Hematopoietic multipotent progenitor cell treated with erythropoietin and hydrocortisone succinate and interleukin-3 and kit ligand, for 17 days (in vitro differentiated cells): ENCODE results near the gene PDE4B.

Experiments
- DNase-seq: peaks from one replicate; pipeline ENCODE4 v3.0.0-alpha.2; 2015; ENCODE audit warnings: low spot score

PDE4B gene

GRCh38 chr1:66240491-66241484 lies 448.1 kb downstream of the PDE4B start:
- DNase-seq, result no peak

GRCh38 chr1:66242646-66243547 lies 450.2 kb downstream of the PDE4B start:
- peak; percentile 17 for DNase-seq

- no peak for DNase-seq
These were observed 450.9 kb downstream of the PDE4B start for GRCh38 chr1:66243548-66244130.

GRCh38 chr1:66244429-66244828 lies 451.7 kb downstream of the PDE4B start:
- DNase-seq, result no peak

GRCh38 chr1:66245691-66246090 lies 453.0 kb downstream of the PDE4B start:
- DNase-seq, result no peak

- DNase-seq, result no peak
These were observed 453.9 kb downstream of the PDE4B start for GRCh38 chr1:66246351-66247269.

- DNase-seq, result no peak
These were observed 454.9 kb downstream of the PDE4B start for GRCh38 chr1:66247415-66248208.

GRCh38 chr1:66248257-66248656 lies 455.6 kb downstream of the PDE4B start:
- DNase-seq, result no peak

GRCh38 chr1:66248746-66249145 lies 456.1 kb downstream of the PDE4B start:
- no peak for DNase-seq

- DNase-seq, result no peak
These were observed 457.4 kb downstream of the PDE4B start for GRCh38 chr1:66250075-66250474.

GRCh38 chr1:66250478-66250877 lies 457.8 kb downstream of the PDE4B start:
- DNase-seq, result no peak

- no peak for DNase-seq
These were observed 458.9 kb downstream of the PDE4B start for GRCh38 chr1:66251546-66251945.

GRCh38 chr1:66253330-66253921 lies 460.7 kb downstream of the PDE4B start:
- DNase-seq, result no peak

GRCh38 chr1:66254785-66255184 lies 462.1 kb downstream of the PDE4B start:
- no peak for DNase-seq

- no peak for DNase-seq
These were observed 464.2 kb downstream of the PDE4B start for GRCh38 chr1:66256629-66257572.

- DNase-seq, result no peak
These were observed 465.9 kb downstream of the PDE4B start for GRCh38 chr1:66258404-66259105.

GRCh38 chr1:66261364-66261763 lies 468.7 kb downstream of the PDE4B start:
- DNase-seq, result no peak
